GM21786 (cell line): ENCODE results near the gene BIN1.
A peak's percentile ranks its signal among the peaks of the same experiment; 100 is the strongest.

ENCODE experiments used
- ATAC-seq: cut with Tn5 transposase; IDR thresholded peaks from one replicate; pipeline ENCODE4 v1.9.1; 2021; ENCODE audit not compliant: unreplicated experiment

BIN1 gene

GRCh38 chr2:127076924-127077323, 30.0 kb downstream of the BIN1 start:
- ATAC-seq: no peak

- ATAC-seq: no peak
Observed at GRCh38 chr2:127076290-127076689, 30.7 kb downstream of the BIN1 start.

- no peak for ATAC-seq
Observed at GRCh38 chr2:127075821-127076220, 31.1 kb downstream of the BIN1 start.

- no peak for ATAC-seq
Observed at GRCh38 chr2:127074936-127075335, 32.0 kb downstream of the BIN1 start.

- no peak for ATAC-seq
Observed at GRCh38 chr2:127074358-127074757, 32.6 kb downstream of the BIN1 start.

- ATAC-seq: no peak
Observed at GRCh38 chr2:127072970-127073369, 34.0 kb downstream of the BIN1 start.

GRCh38 chr2:127072396-127072795, 34.6 kb downstream of the BIN1 start:
- no peak for ATAC-seq

- no peak for ATAC-seq
Observed at GRCh38 chr2:127071901-127072328, 35.0 kb downstream of the BIN1 start.

- ATAC-seq: no peak
Observed at GRCh38 chr2:127070221-127070620, 36.7 kb downstream of the BIN1 start.

GRCh38 chr2:127069536-127069935, 37.4 kb downstream of the BIN1 start:
- ATAC-seq: no peak

GRCh38 chr2:127069003-127069402, 38.0 kb downstream of the BIN1 start:
- ATAC-seq: no peak

- ATAC-seq: no peak
Observed at GRCh38 chr2:127068351-127068741, 38.6 kb downstream of the BIN1 start.

- ATAC-seq: no peak
Observed at GRCh38 chr2:127067620-127068350, 39.2 kb downstream of the BIN1 start.

GRCh38 chr2:127066942-127067341, 40.0 kb downstream of the BIN1 start:
- ATAC-seq: no peak

- no peak for ATAC-seq
Observed at GRCh38 chr2:127065940-127066318, 41.0 kb downstream of the BIN1 start.

- ATAC-seq: no peak
Observed at GRCh38 chr2:127065299-127065939, 41.5 kb downstream of the BIN1 start.

GRCh38 chr2:127064642-127065250, 42.2 kb downstream of the BIN1 start:
- ATAC-seq: peak; percentile 85

GRCh38 chr2:127063701-127064590, 43.0 kb downstream of the BIN1 start:
- ATAC-seq: no peak

GRCh38 chr2:127061375-127062273, 45.3 kb downstream of the BIN1 start:
- no peak for ATAC-seq

- ATAC-seq: no peak
Observed at GRCh38 chr2:127060264-127060945, 46.5 kb downstream of the BIN1 start.
